ENCODE measurements around the gene VTI1A.
"Not testable (repeated sequence)": the region's sequence is repeated elsewhere in the genome, so short reads cannot be mapped to it uniquely, and the experiment has no call there.

Gene VTI1A

DNA sequence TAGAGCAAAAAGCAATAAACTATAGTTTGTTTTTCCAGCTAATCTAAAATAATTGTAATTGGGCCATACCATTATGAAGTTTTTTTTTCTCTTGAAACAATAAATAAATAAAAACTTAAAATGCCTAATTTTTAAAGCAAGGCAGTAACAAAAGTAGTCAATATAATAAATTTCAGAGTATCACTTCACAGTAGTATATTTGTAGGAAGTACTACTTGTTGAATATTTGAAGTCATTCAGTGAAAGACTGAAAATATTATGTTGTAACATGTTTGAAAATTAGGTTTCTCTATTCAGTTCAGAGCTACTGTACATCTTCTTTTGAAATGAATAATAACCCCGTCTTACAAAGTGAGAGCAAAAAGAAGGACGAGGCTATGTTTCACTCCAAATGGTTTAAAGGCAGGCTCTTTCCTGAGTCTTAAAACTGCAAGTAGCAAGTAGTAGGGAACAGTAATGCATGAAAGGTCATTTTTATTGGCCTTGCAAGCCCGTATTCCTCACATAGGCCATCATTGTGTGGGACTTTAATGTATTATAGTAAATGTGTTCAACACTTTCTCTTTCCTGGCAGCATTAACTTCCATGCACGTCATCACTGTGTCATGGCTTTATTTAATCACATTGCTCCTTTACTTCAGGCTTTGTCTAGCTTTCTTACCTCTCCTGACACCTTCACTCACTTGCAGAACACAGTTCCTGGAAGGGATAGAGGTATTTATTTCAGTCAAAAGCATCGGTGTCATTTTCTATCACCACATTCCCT, 141.4 kb downstream of the VTI1A start:
- no peak for DNase-seq (ENCODE audit: low read depth in 2 of 2)

- no peak for DNase-seq (ENCODE audit: low read depth in 2 of 2)
These were observed 142.1 kb downstream of the VTI1A start for GRCh38 chr10:112589081-112589480.

GRCh38 chr10:112590786-112591185, 143.8 kb downstream of the VTI1A start:
- DNase-seq (ENCODE audit: low read depth in 2 of 2): not testable (repeated sequence)

- no peak for DNase-seq (ENCODE audit: low read depth in 2 of 2)
These were observed 146.0 kb downstream of the VTI1A start for GRCh38 chr10:112593023-112593422.

DNA sequence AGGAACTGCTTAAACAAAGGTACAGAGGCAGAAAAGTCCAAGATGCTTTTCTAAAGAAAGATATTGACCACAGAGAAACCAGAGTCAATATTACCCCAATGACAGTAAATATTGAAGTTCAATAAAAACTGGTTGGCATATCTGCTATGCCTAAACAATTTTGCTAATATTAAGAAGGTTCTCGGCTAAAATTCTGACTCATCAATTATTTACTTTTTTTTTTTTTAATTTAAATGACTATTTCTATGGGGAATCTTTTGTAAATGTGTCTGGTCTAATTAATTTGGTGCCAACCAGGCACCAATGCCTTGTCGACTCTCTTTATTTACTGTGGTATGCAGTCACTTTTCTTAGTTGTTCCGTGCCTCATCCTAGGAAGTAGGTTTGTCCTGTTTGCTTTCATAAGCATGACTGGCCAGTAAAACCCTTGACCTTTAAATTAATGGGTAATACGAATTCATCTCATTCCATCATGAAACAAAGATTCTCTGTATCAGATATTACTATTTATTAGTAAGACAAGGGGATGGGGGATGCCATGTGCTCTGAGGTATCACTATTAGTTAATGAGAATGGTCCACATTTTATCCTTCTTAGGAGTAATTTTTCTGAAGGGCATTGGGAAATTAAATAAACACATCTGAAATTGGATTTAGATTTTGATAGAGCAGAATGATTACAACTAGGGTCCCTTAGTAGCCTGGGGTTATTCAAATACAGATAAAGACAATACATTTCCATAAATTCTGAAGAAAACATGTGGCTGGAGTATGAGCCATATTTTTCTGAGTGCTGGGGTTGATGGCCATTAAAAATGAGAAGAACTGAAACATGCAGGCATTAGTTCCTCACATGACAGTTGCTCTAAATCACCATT, 154.4 kb downstream of the VTI1A start:
- DNase-seq (ENCODE audit: low read depth in 2 of 2): no peak

DNA sequence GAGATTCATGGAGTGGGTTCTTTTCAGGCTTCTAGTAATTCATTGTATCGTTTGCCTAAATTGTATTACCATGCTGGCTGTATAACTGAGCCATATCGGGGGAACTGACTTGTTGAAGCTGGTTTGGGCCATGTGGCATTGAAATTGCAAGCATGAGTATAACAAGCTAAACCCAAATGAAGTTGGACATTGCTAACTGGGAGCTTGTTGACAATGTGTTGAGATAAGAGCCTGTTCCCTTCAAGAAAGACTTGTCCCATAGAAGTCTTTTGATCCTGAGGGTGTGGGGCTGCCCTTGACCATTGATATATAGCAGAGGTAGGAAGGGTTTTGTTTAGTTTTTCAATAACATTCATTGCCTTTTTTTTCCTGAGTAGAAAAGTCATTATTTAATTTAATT, 156.0 kb downstream of the VTI1A start:
- no peak for DNase-seq (ENCODE audit: low read depth in 2 of 2)

DNA sequence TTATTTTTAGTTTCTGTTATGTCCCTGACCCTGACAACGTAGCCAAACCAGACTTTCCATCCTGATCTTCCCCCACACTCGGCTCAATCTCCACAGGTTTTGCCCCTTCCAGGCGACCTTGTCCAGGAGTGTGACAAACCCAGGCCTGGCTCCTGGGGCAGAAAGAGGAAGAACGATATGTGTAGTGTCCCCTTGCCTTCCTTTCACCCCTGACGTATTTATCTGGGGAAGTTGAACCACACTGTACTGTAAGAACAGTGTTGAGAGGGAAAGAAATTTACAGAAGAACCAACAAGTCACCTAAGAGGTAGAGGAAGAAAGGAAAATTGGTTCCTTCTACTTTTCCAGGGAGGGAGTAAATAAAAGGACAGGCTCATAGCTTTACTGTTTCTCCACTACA, 158.0 kb downstream of the VTI1A start:
- DNase-seq (ENCODE audit: low read depth in 2 of 2): no peak

DNA sequence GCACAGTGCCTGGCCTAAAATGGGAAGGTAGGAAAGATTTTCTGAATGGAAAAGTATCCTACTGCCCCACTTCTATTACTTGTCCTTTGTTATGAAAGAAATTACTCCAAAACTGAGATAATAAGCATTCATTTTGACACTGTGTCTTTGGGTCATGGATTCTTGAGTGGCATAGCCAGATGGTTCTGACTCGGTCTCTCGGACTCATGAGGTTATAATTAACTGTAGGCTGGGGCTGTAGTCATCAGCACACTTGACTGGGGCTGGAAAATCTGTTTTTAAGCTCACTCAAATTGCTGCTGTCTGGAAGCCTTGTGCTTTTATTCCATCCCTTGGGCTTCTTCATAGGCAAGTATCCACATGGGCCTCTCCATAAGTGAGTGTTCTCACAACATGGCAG, 160.5 kb downstream of the VTI1A start:
- DNase-seq (ENCODE audit: low read depth in 2 of 2): no peak

- DNase-seq (ENCODE audit: low read depth in 2 of 2): no peak
These were observed 166.6 kb downstream of the VTI1A start for GRCh38 chr10:112613620-112614019.

- no peak for DNase-seq (ENCODE audit: low read depth in 2 of 2)
These were observed 167.1 kb downstream of the VTI1A start for GRCh38 chr10:112614072-112614471.

GRCh38 chr10:112614586-112614985, 167.6 kb downstream of the VTI1A start:
- no peak for DNase-seq (ENCODE audit: low read depth in 2 of 2)

GRCh38 chr10:112615269-112615668, 168.3 kb downstream of the VTI1A start:
- DNase-seq (ENCODE audit: low read depth in 2 of 2): no peak

GRCh38 chr10:112616647-112617046, 169.6 kb downstream of the VTI1A start:
- DNase-seq (ENCODE audit: low read depth in 2 of 2): no peak

DNA sequence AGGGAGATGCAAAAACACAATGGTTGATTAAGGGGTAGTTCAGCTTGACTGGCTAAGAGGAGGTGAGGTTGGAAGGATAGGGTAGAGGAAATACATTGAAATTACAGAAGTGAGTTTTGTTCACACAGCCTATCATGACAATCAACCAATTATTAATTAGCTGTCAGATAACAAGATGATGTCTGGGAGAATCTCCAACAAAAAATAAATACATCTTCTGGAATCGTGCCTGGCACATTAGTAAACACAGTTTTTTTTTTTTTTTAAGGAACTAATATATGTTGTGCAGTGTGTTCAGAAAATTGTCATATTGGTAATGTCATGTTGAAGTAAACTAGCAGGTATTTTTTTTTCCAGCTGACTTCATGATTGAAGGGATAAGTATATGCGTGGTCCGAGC, 171.8 kb downstream of the VTI1A start:
- DNase-seq (ENCODE audit: low read depth in 2 of 2): no peak

DNA sequence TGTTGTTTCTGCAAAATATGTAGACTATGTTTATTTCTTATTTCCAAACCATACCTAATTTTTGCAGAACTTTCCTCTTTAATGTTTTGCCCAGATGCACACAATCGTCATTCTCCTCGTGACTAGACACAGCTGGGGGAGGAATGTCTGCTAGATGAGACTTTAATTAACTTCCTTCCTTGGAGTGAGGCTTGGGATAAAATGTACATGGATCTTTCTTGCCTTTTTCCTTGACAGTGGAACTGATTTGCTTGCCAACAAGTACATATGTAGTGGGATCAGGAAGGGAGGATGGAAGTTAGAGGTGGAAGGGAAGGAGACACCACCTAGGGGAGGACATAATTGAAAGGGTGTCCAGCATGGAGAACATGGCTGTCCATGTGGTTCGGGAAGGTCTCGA, 172.5 kb downstream of the VTI1A start:
- no peak for DNase-seq (ENCODE audit: low read depth in 2 of 2)

DNA sequence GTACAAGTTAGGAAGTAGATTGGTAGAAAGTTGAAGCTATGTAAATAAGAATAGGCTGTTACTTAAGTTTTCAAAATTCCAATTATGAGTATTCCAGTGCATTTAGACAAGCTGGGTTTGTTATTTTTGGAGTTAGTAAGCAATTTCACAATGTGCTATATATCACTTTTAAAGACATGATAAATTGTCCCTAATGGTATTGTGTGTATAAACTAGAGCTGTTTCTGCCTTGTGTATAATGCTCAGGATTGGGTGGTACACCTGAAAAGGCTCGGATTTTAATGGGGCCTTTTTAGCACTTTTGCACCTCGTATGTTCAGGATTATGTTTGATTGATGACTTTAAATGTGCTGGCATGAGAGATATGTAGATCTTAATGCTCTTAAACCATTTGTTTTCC, 175.8 kb downstream of the VTI1A start:
- DNase-seq (ENCODE audit: low read depth in 2 of 2): no peak

DNA sequence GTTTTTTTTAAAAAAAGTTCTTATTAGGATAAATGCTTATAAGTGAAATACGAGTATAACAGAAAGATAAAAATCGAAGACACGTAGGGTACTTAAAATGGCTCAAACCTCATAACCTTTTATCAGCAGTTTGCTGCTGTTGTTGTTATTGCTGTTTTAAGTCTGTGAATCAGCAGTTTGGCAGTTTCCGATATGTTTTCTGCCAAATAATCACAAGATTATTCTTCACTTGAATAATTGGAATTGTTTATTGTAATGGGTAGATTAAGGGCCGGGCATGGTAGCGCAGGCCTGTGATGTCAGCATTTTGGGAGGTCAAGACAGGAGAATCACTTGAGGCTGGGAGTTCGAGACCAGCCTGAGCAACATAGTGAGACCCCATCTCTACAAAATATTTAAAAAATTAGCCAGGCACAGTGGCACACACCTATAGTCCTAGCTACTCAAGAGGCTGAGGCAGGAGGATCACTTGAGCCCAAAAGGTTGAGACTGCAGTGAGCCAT, 177.6 kb downstream of the VTI1A start:
- DNase-seq (ENCODE audit: low read depth in 2 of 2): no peak

DNA sequence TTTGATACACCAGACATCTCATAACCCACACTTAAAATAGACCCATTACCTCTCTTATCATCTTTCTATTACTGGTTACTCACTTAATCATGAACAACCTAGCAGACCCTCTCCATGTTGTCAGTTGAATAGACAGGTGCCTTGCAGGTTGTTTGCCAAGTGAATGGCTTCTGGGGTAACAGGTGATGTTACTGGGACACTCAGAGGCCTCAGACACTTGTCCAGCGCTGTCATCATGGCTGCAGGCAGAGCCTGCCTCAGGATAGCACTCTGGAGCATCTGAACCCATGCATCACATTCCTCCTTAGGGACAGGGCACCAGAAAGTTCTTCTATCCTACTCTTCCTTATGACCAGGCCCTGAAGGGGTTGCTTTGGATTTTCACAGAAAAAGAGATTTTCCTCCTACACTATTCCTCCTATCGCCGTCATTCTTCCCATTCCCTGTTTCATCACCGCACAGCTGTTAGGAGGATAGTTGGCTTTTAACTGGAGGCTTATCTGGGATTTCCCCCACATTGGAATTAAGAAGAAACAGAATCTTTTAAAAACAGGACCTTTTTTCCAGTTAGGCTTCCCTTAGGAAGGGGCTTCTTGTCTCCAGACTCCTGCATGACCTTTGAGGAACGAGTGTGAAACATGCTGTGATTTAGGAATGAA, 182.1 kb downstream of the VTI1A start:
- DNase-seq (ENCODE audit: low read depth in 2 of 2): no peak

DNA sequence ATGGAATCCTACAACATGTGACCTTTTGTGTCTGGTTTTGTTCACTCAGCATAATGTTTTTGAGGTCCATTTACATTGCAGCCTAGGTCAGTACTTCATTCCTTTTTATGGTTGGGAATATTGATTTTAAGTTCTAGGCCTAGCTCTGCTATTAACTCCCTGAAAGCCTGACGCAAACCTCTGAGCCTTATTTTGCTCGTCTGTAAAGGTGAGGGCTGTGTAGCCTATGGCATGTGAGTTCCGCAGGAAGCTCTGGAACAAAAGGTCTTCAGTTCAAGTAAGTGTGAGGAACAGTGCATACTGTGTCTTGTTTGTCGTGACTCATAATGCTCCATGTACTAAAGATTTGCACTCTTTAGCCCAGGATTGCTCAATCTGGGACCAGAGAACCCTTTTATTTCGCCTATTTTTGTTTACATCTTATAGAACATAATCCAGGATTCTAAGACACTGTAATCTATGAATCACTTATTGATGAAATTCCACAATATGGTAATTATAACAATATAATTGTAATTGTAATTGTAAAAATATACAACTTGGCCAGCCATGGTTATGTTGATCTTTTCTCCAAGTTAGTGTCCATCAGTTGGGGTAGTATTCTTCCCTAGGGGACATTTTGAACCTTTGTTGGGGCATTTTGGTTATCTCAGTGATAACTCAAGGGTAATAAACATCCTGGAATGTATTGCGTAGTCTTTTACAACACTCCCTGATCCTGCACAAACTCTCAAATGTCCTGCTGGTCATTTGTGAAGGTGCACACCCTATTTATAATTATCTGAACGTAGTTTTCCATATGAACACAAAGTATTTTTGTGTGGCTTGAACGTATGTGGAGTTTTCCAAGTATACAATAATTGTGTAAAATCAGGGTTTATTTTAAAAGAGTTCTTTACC, 184.7 kb downstream of the VTI1A start:
- DNase-seq (ENCODE audit: low read depth in 2 of 2): no peak

DNA sequence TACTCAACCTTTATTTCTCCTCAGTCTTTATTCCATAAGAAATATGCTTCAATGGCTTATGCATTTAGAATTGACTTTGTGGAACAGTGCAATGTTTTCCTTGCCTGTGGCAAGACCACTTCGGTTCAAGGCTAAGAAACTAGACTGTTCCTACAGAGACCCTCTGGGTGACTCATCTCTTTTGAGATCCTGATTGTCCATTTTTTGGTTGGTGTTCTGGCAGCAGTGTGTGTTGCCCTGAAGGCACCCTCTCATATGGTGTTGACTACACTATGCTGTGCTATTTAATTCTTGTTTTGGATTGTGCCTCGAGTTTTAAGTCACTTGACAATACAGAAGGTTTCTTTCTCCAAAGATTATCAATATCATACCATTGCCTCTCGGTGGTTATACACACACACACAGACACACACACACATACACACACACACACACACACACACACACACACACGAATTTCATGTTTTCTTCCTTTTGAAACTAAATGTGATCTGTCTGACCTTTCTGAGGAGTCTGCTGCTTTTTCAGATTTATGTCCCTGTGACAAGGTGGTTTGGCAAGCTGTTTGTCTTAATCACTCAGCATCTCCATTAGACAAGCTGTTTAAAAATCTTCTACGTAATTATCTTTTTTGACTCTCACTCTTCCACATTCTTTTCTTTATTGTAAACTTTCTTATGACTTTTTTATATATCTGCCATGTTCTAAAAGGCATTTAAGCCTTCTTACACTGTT, 187.2 kb downstream of the VTI1A start:
- no peak for DNase-seq (ENCODE audit: low read depth in 2 of 2)

DNA sequence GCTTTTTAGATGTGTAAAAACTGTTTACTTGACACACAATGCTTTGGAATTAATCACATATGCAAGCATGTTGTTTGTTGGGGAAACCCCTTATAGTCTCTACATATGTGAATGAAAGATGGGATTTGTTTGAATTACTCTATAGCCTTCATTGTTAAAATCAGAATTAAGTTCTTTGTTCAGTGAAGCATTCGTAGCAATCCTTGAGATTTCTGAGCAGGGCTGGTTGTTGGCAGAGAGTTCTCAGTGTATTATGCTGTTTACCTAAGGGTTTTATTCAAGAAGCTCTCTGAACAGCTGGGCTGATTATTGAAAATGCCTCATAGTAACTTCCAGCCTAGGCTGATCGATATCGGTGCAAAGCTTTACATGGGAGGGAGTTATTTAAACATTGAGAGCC, 190.9 kb downstream of the VTI1A start:
- no peak for DNase-seq (ENCODE audit: low read depth in 2 of 2)
